Measurements from ENCODE around the gene BNIP3.
"Not testable (repeated sequence)": the region's sequence is repeated elsewhere in the genome, so short reads cannot be mapped to it uniquely, and the experiment has no call there.

The BNIP3 gene

GRCh38 chr10:131929122-131929845, 52.4 kb downstream of the BNIP3 start:
- no peak for DNase-seq (ENCODE audit: low read depth in 2 of 2)

- peak; percentile 58 to 71 for DNase-seq (ENCODE audit: low read depth in 2 of 2)
These were observed 53.3 kb downstream of the BNIP3 start for GRCh38 chr10:131928248-131929095.

GRCh38 chr10:131926743-131927595, 54.8 kb downstream of the BNIP3 start:
- DNase-seq (ENCODE audit: low read depth in 2 of 2) = no peak

- DNase-seq (ENCODE audit: low read depth in 2 of 2) = no peak
These were observed 55.5 kb downstream of the BNIP3 start for GRCh38 chr10:131926253-131926652.

GRCh38 chr10:131925716-131926115, 56.0 kb downstream of the BNIP3 start:
- no peak for DNase-seq (ENCODE audit: low read depth in 2 of 2)

GRCh38 chr10:131925011-131925649, 56.6 kb downstream of the BNIP3 start:
- DNase-seq (ENCODE audit: low read depth in 2 of 2) = no peak

GRCh38 chr10:131923038-131923756, 58.5 kb downstream of the BNIP3 start:
- DNase-seq (ENCODE audit: low read depth in 2 of 2) = no peak

GRCh38 chr10:131921184-131921583, 60.5 kb downstream of the BNIP3 start:
- no peak for DNase-seq (ENCODE audit: low read depth in 2 of 2)

- DNase-seq (ENCODE audit: low read depth in 2 of 2) = no peak
These were observed 61.0 kb downstream of the BNIP3 start for GRCh38 chr10:131920693-131921092.

- DNase-seq (ENCODE audit: low read depth in 2 of 2) = no peak
These were observed 61.6 kb downstream of the BNIP3 start for GRCh38 chr10:131920151-131920550.

- DNase-seq (ENCODE audit: low read depth in 2 of 2) = not testable (repeated sequence)
These were observed 62.3 kb downstream of the BNIP3 start for GRCh38 chr10:131919461-131919860.
